Measurements from ENCODE around the gene FUCA1.

Gene FUCA1

DNA sequence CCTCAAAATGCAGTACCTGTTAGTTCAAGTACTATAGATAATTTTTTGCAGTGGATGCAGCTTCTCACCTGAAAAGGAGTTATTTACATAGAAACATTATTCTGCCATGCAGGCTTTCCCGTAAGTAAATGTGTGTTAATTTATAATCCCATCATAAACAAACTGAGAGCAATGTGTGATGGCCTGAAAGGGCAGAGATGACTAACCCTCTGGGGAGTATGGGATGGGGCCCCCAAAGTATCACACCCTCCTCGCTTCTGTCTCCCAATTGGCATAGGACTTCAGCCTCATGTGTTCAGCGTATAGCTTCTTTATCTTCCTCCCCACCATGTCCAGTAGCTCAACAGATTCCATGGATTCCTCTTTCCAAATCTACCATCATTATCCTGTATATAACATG is 50.5 kb downstream of the FUCA1 start:
- no peak overlapping the region for H3K27ac ChIP-seq
- H3K27me3 ChIP-seq (ENCODE audit: insufficient read depth, low read depth): no peaks in the 10 kb centered on the region
- no peak overlapping the region for H3K4me3 ChIP-seq (IDR thresholded peaks at IDR 0.05; ENCODE audit: insufficient read depth, low read depth, low read length)
- no peaks in the 10 kb centered on the region for H4K20me1 ChIP-seq (ENCODE audit: insufficient read depth)
- H3K9ac ChIP-seq: no peak overlapping the region
- no peak for TF ChIP-seq CTCF (conservative IDR thresholded peaks at IDR 0.05; ENCODE audit: low read depth, low read length)
- H2AFZ ChIP-seq (ENCODE audit: low read depth): no peak overlapping the region
- no peak overlapping the region for H3K4me2 ChIP-seq
- no peaks in the 10 kb centered on the region for H3K79me2 ChIP-seq (ENCODE audit: insufficient read depth, low read depth)
- H3K36me3 ChIP-seq (ENCODE audit: insufficient read depth): no peaks in the 10 kb centered on the region
- H3K4me1 ChIP-seq (ENCODE audit: low read depth, poor library complexity, severe bottlenecking): no peaks in the 10 kb centered on the region

DNA sequence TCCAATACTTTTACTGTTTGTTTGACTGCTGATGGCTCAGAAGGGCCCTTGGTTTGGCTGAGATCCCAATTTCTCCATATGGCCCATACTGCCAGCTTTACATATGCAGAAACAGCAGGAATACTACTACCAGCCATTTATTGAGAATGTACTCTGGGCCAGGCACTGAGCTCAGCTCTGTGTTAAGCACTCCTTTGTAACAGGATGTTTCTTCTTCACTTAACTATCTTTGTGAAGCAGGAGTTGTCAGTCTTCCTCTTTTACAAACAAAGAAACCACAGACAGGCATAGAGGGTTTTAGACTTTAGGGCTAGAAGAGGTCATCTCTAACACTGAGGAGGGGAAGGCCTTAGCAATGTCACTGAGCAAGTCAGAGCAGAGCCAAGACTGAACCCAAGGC is 51.2 kb downstream of the FUCA1 start:
- Histone ChIP-seq H2AFZ (ENCODE audit: low read depth) (no peak overlapping the region), H3K36me3 (ENCODE audit: insufficient read depth) (no peaks in the 10 kb centered on the region), H3K27me3 (ENCODE audit: insufficient read depth, low read depth) (no peaks in the 10 kb centered on the region), H3K4me1 (ENCODE audit: low read depth, poor library complexity, severe bottlenecking) (no peaks in the 10 kb centered on the region), H3K27ac (no peak overlapping the region), H3K9ac (no peak overlapping the region), H4K20me1 (ENCODE audit: insufficient read depth) (no peaks in the 10 kb centered on the region), H3K4me3 (IDR thresholded peaks at IDR 0.05; ENCODE audit: insufficient read depth, low read depth, low read length) (no peak overlapping the region), H3K79me2 (ENCODE audit: insufficient read depth, low read depth) (no peaks in the 10 kb centered on the region), H3K4me2 (no peak overlapping the region)
- TF ChIP-seq CTCF (conservative IDR thresholded peaks at IDR 0.05; ENCODE audit: low read depth, low read length): no peak

DNA sequence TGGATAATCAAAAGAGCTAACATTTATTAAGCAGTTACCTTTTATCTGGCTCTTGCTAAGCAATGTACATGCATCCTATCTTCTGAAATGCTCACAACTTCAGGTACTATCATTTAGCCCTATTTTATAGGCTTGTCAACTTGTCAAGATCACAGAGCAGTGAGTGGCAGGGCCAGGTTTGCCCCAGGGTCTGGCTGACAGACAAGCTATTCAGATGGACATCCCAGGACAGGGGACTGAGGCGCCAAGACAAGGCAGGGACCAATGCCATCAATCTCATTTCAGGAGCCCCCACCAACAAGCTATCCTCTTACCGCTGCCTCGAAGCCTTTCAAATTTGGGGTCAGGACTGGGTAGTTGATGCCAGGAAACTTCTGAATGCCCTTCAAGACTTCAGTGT is 51.7 kb downstream of the FUCA1 start:
- no peak overlapping the region for H3K9ac ChIP-seq

DNA sequence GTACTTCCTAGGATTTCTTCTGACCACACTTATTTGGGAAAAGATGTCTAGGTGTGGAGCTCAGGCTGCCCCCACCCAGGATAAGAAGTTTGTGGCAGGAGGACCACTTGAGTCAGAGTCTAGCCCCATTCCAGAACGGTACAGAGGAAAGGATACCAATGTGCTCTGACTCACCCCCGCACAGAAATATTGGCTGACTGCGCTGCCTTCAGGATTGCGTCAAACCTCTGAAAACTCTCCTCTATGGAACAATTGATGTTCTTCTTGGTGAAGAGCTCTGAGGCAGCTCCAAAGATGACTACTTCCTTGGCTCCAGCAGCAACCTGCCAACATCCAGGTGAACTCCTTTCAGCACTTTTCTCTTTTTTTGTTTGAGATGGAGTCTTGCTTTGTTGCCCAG is 54.1 kb downstream of the FUCA1 start:
- H2AFZ ChIP-seq (ENCODE audit: low read depth): no peak overlapping the region
- no peak overlapping the region for H3K4me2 ChIP-seq

More for the DNA sequence above, 51.7 kb downstream of the FUCA1 start:
- no peak for TF ChIP-seq CTCF (conservative IDR thresholded peaks at IDR 0.05; ENCODE audit: low read depth, low read length)
- H3K27ac ChIP-seq: no peak overlapping the region
- H2AFZ ChIP-seq (ENCODE audit: low read depth): no peak overlapping the region
- H3K4me2 ChIP-seq: no peak overlapping the region
- H3K27me3 ChIP-seq (ENCODE audit: insufficient read depth, low read depth): no peaks in the 10 kb centered on the region
- H3K79me2 ChIP-seq (ENCODE audit: insufficient read depth, low read depth): no peaks in the 10 kb centered on the region
- H3K4me3 ChIP-seq (IDR thresholded peaks at IDR 0.05; ENCODE audit: insufficient read depth, low read depth, low read length): no peak overlapping the region
- H3K36me3 ChIP-seq (ENCODE audit: insufficient read depth): no peaks in the 10 kb centered on the region
- H3K4me1 ChIP-seq (ENCODE audit: low read depth, poor library complexity, severe bottlenecking): no peaks in the 10 kb centered on the region
- H4K20me1 ChIP-seq (ENCODE audit: insufficient read depth): no peaks in the 10 kb centered on the region

More for the DNA sequence above, 54.1 kb downstream of the FUCA1 start:
- H4K20me1 ChIP-seq (ENCODE audit: insufficient read depth): no peaks in the 10 kb centered on the region
- no peaks in the 10 kb centered on the region for H3K79me2 ChIP-seq (ENCODE audit: insufficient read depth, low read depth)
- TF ChIP-seq CTCF (conservative IDR thresholded peaks at IDR 0.05; ENCODE audit: low read depth, low read length): no peak
- H3K27me3 ChIP-seq (ENCODE audit: insufficient read depth, low read depth): no peaks in the 10 kb centered on the region
- no peaks in the 10 kb centered on the region for H3K36me3 ChIP-seq (ENCODE audit: insufficient read depth)
- H3K4me3 ChIP-seq (IDR thresholded peaks at IDR 0.05; ENCODE audit: insufficient read depth, low read depth, low read length): no peak overlapping the region
- peaks cover 11% of the 10 kb centered on the region for H3K4me1 ChIP-seq (ENCODE audit: low read depth, poor library complexity, severe bottlenecking)
- no peak overlapping the region for H3K9ac ChIP-seq
- H3K27ac ChIP-seq: no peak overlapping the region

All from KMS-11 (cell line).